ENCODE data around the gene RIPPLY3. TPM values are rescaled to one million over a fixed set of nuclear protein-coding genes. Genes with fewer than 3 reads are reported as not detected.
"Not testable (repeated sequence)": the region's sequence is repeated elsewhere in the genome, so short reads cannot be mapped to it uniquely, and the experiment has no call there.

RIPPLY3 gene
- total RNA-seq, 1 donor from 2014 or later = not detected

GRCh38 chr21:37005548-37006485 is 685 bp upstream of the RIPPLY3 start:
- Mint-ChIP-seq H3K27ac (no peak overlapping the region), H3K4me3 (ENCODE audit: low read depth) (peak overlapping the region; percentile 17), H3K9me3 (no peaks in the 10 kb centered on the region), H3K4me1 (ENCODE audit: low read depth) (peaks cover 21% of the 10 kb centered on the region), H3K36me3 (ENCODE audit: low read depth) (no peaks in the 10 kb centered on the region), H3K27me3 (ENCODE audit: low read depth) (peaks cover 34% of the 10 kb centered on the region)
- no peak for DNase-seq (ENCODE audit: low spot score)
- intact Hi-C loops (cut with micrococcal nuclease) = loop anchor here (5.0 kb wide), 1 partner anchor 39 kb away; the partner anchor contains the start of gene HLCS

GRCh38 chr21:37008724-37009123 is 2.2 kb downstream of the RIPPLY3 start:
- Mint-ChIP-seq H3K4me3 (ENCODE audit: low read depth) (no peak overlapping the region), H3K27ac (no peak overlapping the region), H3K36me3 (ENCODE audit: low read depth) (no peaks in the 10 kb centered on the region), H3K9me3 (no peaks in the 10 kb centered on the region), H3K27me3 (ENCODE audit: low read depth) (peaks cover 32% of the 10 kb centered on the region), H3K4me1 (ENCODE audit: low read depth) (peaks cover 13% of the 10 kb centered on the region)
- no peak for DNase-seq (ENCODE audit: low spot score)
- intact Hi-C loops (cut with micrococcal nuclease) = loop anchor here (5.0 kb wide), 1 partner anchor 41 kb away; the partner anchor contains the start of gene HLCS

- no peak overlapping the region for H3K27ac Mint-ChIP-seq
- H3K4me1 Mint-ChIP-seq (ENCODE audit: low read depth) = peaks cover 13% of the 10 kb centered on the region
- H3K36me3 Mint-ChIP-seq (ENCODE audit: low read depth) = no peaks in the 10 kb centered on the region
- H3K27me3 Mint-ChIP-seq (ENCODE audit: low read depth) = peaks cover 34% of the 10 kb centered on the region
- H3K4me3 Mint-ChIP-seq (ENCODE audit: low read depth) = peak overlapping the region; percentile 62
- intact Hi-C loops (cut with micrococcal nuclease) = loop anchor here (1.0 to 5.0 kb wide), 2 partner anchors 43 to 71 kb away; partner anchors contain the start of gene HLCS
- no peaks in the 10 kb centered on the region for H3K9me3 Mint-ChIP-seq
- peak; percentile 69 for DNase-seq (ENCODE audit: low spot score)
Measured at GRCh38 chr21:37009740-37010341, 3.3 kb downstream of the RIPPLY3 start.

GRCh38 chr21:37017951-37018679 is 11.6 kb downstream of the RIPPLY3 start:
- no peaks in the 10 kb centered on the region for H3K4me1 Mint-ChIP-seq (ENCODE audit: low read depth)
- intact Hi-C loops (cut with micrococcal nuclease) = no loop called here

GRCh38 chr21:37026499-37026898 is 20.0 kb downstream of the RIPPLY3 start:
- H3K4me1 Mint-ChIP-seq (ENCODE audit: low read depth) = no peaks in the 10 kb centered on the region
- H3K27me3 Mint-ChIP-seq (ENCODE audit: low read depth) = peaks cover 6% of the 10 kb centered on the region
- H3K4me3 Mint-ChIP-seq (ENCODE audit: low read depth) = no peak overlapping the region
- no peaks in the 10 kb centered on the region for H3K36me3 Mint-ChIP-seq (ENCODE audit: low read depth)
- intact Hi-C loops (cut with micrococcal nuclease) = no loop called here
- no peak overlapping the region for H3K27ac Mint-ChIP-seq
- H3K9me3 Mint-ChIP-seq = no peaks in the 10 kb centered on the region
- no peak for DNase-seq (ENCODE audit: low spot score)

More at GRCh38 chr21:37017951-37018679, 11.6 kb downstream of the RIPPLY3 start:
- Mint-ChIP-seq H3K36me3 (ENCODE audit: low read depth) (no peaks in the 10 kb centered on the region), H3K27me3 (ENCODE audit: low read depth) (peaks cover 15% of the 10 kb centered on the region), H3K9me3 (no peaks in the 10 kb centered on the region), H3K4me3 (ENCODE audit: low read depth) (no peak overlapping the region), H3K27ac (no peak overlapping the region)
- DNase-seq (ENCODE audit: low spot score) = no peak

GRCh38 chr21:37028570-37028969 is 22.1 kb downstream of the RIPPLY3 start:
- Mint-ChIP-seq H3K27me3 (ENCODE audit: low read depth) (peaks cover 8% of the 10 kb centered on the region), H3K4me1 (ENCODE audit: low read depth) (peaks cover 2% of the 10 kb centered on the region), H3K9me3 (no peaks in the 10 kb centered on the region), H3K27ac (no peak overlapping the region), H3K4me3 (ENCODE audit: low read depth) (no peak overlapping the region), H3K36me3 (ENCODE audit: low read depth) (no peaks in the 10 kb centered on the region)
- DNase-seq (ENCODE audit: low spot score) = no peak
- intact Hi-C loops (cut with micrococcal nuclease) = no loop called here

GRCh38 chr21:37030864-37031263 is 24.4 kb downstream of the RIPPLY3 start:
- H3K27me3 Mint-ChIP-seq (ENCODE audit: low read depth) = peaks cover 10% of the 10 kb centered on the region

GRCh38 chr21:37032293-37032692 is 25.8 kb downstream of the RIPPLY3 start:
- Mint-ChIP-seq H3K4me3 (ENCODE audit: low read depth) (no peak overlapping the region), H3K4me1 (ENCODE audit: low read depth) (peaks cover 2% of the 10 kb centered on the region), H3K36me3 (ENCODE audit: low read depth) (no peaks in the 10 kb centered on the region), H3K27ac (no peak overlapping the region), H3K9me3 (no peaks in the 10 kb centered on the region), H3K27me3 (ENCODE audit: low read depth) (peaks cover 7% of the 10 kb centered on the region)
- no peak for DNase-seq (ENCODE audit: low spot score)
- intact Hi-C loops (cut with micrococcal nuclease) = no loop called here

More at GRCh38 chr21:37030864-37031263, 24.4 kb downstream of the RIPPLY3 start:
- Mint-ChIP-seq H3K4me3 (ENCODE audit: low read depth) (no peak overlapping the region), H3K9me3 (no peaks in the 10 kb centered on the region), H3K36me3 (ENCODE audit: low read depth) (no peaks in the 10 kb centered on the region), H3K4me1 (ENCODE audit: low read depth) (peaks cover 2% of the 10 kb centered on the region), H3K27ac (no peak overlapping the region)
- intact Hi-C loops (cut with micrococcal nuclease) = no loop called here
- no peak for DNase-seq (ENCODE audit: low spot score)

- H3K27me3 Mint-ChIP-seq (ENCODE audit: low read depth) = peaks cover 7% of the 10 kb centered on the region
- no peaks in the 10 kb centered on the region for H3K36me3 Mint-ChIP-seq (ENCODE audit: low read depth)
- DNase-seq (ENCODE audit: low spot score) = no peak
- peaks cover 2% of the 10 kb centered on the region for H3K4me1 Mint-ChIP-seq (ENCODE audit: low read depth)
- no peak overlapping the region for H3K27ac Mint-ChIP-seq
- no peak overlapping the region for H3K4me3 Mint-ChIP-seq (ENCODE audit: low read depth)
- no peaks in the 10 kb centered on the region for H3K9me3 Mint-ChIP-seq
- intact Hi-C loops (cut with micrococcal nuclease) = no loop called here
Measured at GRCh38 chr21:37032877-37033471, 26.5 kb downstream of the RIPPLY3 start.

- H3K27me3 Mint-ChIP-seq (ENCODE audit: low read depth); DNase-seq (ENCODE audit: low spot score); H3K4me3 Mint-ChIP-seq (ENCODE audit: low read depth); H3K9me3 Mint-ChIP-seq; H3K4me1 Mint-ChIP-seq (ENCODE audit: low read depth); H3K36me3 Mint-ChIP-seq (ENCODE audit: low read depth); H3K27ac Mint-ChIP-seq; intact Hi-C loops (cut with micrococcal nuclease): not testable (repeated sequence)
Measured at GRCh38 chr21:37034394-37034793, 27.9 kb downstream of the RIPPLY3 start.

- Mint-ChIP-seq H3K36me3 (ENCODE audit: low read depth) (no peaks in the 10 kb centered on the region), H3K9me3 (no peaks in the 10 kb centered on the region), H3K4me1 (ENCODE audit: low read depth) (peaks cover 2% of the 10 kb centered on the region)
Measured at GRCh38 chr21:37036177-37036576, 29.7 kb downstream of the RIPPLY3 start.

GRCh38 chr21:37039411-37040075 is 33.0 kb downstream of the RIPPLY3 start:
- DNase-seq (ENCODE audit: low spot score) = no peak
- no peaks in the 10 kb centered on the region for H3K9me3 Mint-ChIP-seq
- H3K27ac Mint-ChIP-seq = no peak overlapping the region
- no peaks in the 10 kb centered on the region for H3K4me1 Mint-ChIP-seq (ENCODE audit: low read depth)
- no peaks in the 10 kb centered on the region for H3K36me3 Mint-ChIP-seq (ENCODE audit: low read depth)
- H3K27me3 Mint-ChIP-seq (ENCODE audit: low read depth) = peaks cover 4% of the 10 kb centered on the region
- intact Hi-C loops (cut with micrococcal nuclease) = no loop called here
- no peak overlapping the region for H3K4me3 Mint-ChIP-seq (ENCODE audit: low read depth)

More at GRCh38 chr21:37036177-37036576, 29.7 kb downstream of the RIPPLY3 start:
- intact Hi-C loops (cut with micrococcal nuclease) = no loop called here
- no peak overlapping the region for H3K4me3 Mint-ChIP-seq (ENCODE audit: low read depth)
- H3K27ac Mint-ChIP-seq = no peak overlapping the region
- no peak for DNase-seq (ENCODE audit: low spot score)
- peaks cover 9% of the 10 kb centered on the region for H3K27me3 Mint-ChIP-seq (ENCODE audit: low read depth)

Measured in activated T-helper 2 cell treated with anti-CD3 and anti-CD28 coated beads, Interferon-gamma antibody, Interleukin-2, Interleukin-4, amounts not matched to agents 10 μg/mL and 5 μg/mL and 100 μg/mL, durations not matched to agents 14 hours and 24 hours and 36 hours (primary cell).